Stimulated activated naive CD8-positive, alpha-beta T cell treated with anti-CD3 and anti-CD28 coated beads, Interleukin-15, Interleukin-2, amounts not matched to agents 100 U/mL and 50 U/mL, for 24 hours (primary cell): ENCODE data around the gene DMPK.

Source experiments
- ATAC-seq: fragments of 150-1000 bp; cut with Tn5 transposase; one replicate; pipeline ENCODE4 v1.10.0; 2021
- DNase-seq: peaks from one replicate; pipeline ENCODE4 v3.0.0; 2021

Gene DMPK

GRCh38 chr19:45785781-45786532 lies 3.7 kb upstream of the DMPK start:
- no peak for DNase-seq
- no peak for ATAC-seq

- ATAC-seq (no peak), DNase-seq (no peak)
Observed at GRCh38 chr19:45785097-45785496, 2.8 kb upstream of the DMPK start.

- ATAC-seq (no peak), DNase-seq (no peak)
Observed at GRCh38 chr19:45784096-45784495, 1.8 kb upstream of the DMPK start.

- DNase-seq: no peak
Observed at GRCh38 chr19:45782820-45783785, 813 bp upstream of the DMPK start.

GRCh38 chr19:45781214-45782161 lies 802 bp downstream of the DMPK start:
- DNase-seq: no peak
- ATAC-seq: no peak

More at GRCh38 chr19:45782820-45783785, 813 bp upstream of the DMPK start:
- ATAC-seq: no peak

GRCh38 chr19:45780448-45781213 lies 1.7 kb downstream of the DMPK start:
- no peak for ATAC-seq
- DNase-seq: no peak

GRCh38 chr19:45780146-45780447 lies 2.2 kb downstream of the DMPK start:
- ATAC-seq (no peak), DNase-seq (no peak)

GRCh38 chr19:45779231-45780145 lies 2.8 kb downstream of the DMPK start:
- peak; percentile 88 for ATAC-seq
- peak; percentile 93 for DNase-seq

- no peak for DNase-seq
- no peak for ATAC-seq
Observed at GRCh38 chr19:45778010-45778661, 4.2 kb downstream of the DMPK start.

- ATAC-seq (no peak), DNase-seq (no peak)
Observed at GRCh38 chr19:45777395-45777961, 4.8 kb downstream of the DMPK start.

GRCh38 chr19:45774765-45775164 lies 7.5 kb downstream of the DMPK start:
- no peak for DNase-seq
- no peak for ATAC-seq

GRCh38 chr19:45773384-45773783 lies 8.9 kb downstream of the DMPK start:
- no peak for DNase-seq
- no peak for ATAC-seq

GRCh38 chr19:45772912-45773311 lies 9.4 kb downstream of the DMPK start:
- DNase-seq (no peak), ATAC-seq (no peak)

GRCh38 chr19:45772130-45772840 lies 10.0 kb downstream of the DMPK start:
- DNase-seq: no peak
- no peak for ATAC-seq

- ATAC-seq (no peak), DNase-seq (no peak)
Observed at GRCh38 chr19:45771311-45771933, 10.9 kb downstream of the DMPK start.

- ATAC-seq: peak; percentile 68
- peak; percentile 92 for DNase-seq
Observed at GRCh38 chr19:45770192-45771101, 11.8 kb downstream of the DMPK start.

- DNase-seq (peak; percentile 50), ATAC-seq (no peak)
Observed at GRCh38 chr19:45769821-45770191, 12.5 kb downstream of the DMPK start.
